T-helper 2 cell treated with Interferon-gamma antibody and Interleukin-4, amounts not matched to agents 100 ng/mL and 5 ng/mL, for 36 hours (primary cell): Measurements from ENCODE around the gene SNX19. TPM values are rescaled to one million over a fixed set of nuclear protein-coding genes. Genes with fewer than 3 reads are reported as not detected.

Experiments used
- intact Hi-C: fragments of 100-400 bp; cut with micrococcal nuclease; formaldehyde crosslinking; loops from one replicate; pipeline ENCODE4 v1.15.1; 2023
- total RNA-seq: library from RNA; stranded (reverse); gene quantifications from 2 replicates; pipeline ENCODE4 v1.2.3, GENCODE V29; 2022

Gene SNX19
- total RNA-seq, 1 donor from 2014 or later = 49.3 TPM

- intact Hi-C loops = no loop called here
Measured at GRCh38 chr11:130848361-130849214, 67.7 kb downstream of the SNX19 start.

- intact Hi-C loops = no loop called here
Measured at GRCh38 chr11:130847517-130847916, 68.8 kb downstream of the SNX19 start.

- intact Hi-C loops = no loop called here
Measured at GRCh38 chr11:130846606-130847005, 69.7 kb downstream of the SNX19 start.

DNA sequence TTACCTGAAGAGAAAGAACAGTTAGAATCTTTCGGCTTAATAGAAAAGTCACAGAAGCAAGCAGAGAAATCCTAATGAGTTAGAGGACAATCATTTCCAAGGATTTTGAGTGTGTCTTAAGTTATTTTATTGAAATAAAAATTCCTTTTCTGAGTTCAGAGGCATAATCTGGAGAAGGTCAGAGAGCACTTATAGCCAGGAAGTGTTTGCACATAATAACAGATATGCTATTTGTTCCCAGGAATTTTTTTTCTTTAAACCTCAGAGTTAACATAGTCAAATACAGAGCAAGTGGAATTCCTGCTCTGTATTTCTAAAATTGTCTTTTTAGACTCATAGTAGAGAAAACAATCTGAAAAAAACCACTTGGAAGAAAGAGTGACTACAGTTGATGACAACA, 74.3 kb downstream of the SNX19 start:
- intact Hi-C loops = no loop called here

DNA sequence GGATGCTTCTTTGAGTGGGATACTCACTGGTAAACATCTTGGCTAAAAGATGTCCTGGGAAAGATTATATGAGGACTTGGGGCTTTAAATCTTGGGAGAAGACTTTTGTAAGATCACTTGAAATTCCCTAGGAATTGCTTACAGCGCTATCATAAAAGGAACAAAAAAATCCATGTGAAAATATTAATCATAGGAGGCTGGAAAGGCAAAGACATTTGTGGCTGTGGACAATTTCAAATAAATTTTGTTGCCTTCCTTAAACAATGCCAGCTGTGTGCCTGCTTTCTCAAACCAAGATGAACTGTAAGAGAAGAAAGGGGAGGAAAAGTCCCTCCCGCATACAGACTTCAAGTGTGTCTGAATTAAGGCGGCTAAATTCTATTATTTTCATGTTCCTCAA, 75.6 kb downstream of the SNX19 start:
- intact Hi-C loops = no loop called here

DNA sequence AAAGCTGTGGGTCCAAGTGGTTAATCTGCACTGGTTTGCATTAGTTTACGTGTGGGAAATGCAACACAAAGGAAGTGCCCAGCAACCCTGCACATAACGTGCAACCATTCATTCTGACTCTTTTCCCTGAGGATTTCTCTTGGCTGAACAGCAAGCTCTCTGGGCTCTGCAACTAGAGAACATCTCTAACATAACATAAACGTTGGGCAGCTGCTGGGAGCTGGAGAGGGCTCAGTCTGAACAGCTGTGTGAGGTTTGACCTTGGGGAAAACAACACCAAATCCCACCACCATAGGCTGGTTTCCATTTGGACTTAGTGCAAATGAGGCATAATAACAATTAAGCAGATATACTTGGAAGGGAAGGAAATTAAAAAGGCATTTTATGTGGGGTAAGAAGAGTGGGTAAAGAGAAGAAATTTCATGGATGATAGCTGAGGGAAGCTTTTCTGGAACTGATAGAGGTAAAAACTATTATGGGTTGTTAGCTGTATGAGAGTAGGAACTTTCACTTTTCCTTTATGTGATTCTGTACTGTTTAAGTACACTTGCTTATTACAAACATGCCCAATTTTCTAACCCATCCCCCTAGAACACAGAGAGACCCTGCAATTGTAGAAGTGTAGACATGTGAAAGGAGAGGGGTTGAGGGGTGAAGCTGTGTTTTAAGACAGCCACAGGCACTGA, 76.2 kb downstream of the SNX19 start:
- intact Hi-C loops = no loop called here

DNA sequence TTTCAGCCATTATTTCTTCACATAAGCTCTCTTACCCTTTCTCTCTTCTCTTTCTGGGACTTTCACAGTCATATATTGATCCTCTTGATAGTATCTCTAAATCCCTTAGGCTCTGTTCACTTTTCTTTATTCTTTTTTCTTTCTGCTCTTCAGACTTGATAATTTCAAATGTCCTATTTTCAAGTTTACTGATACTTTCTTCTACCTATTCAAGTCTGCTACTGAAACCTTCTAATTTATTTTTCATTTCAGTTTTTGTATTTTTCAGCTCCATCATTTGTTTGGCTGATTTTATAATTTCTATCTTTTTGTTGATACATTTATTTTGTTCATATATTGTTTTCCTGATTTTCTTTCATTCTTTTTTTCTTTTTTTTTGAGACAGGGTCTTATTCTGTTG, 79.1 kb downstream of the SNX19 start:
- intact Hi-C loops = no loop called here

- intact Hi-C loops = no loop called here
Measured at GRCh38 chr11:130834886-130835285, 81.4 kb downstream of the SNX19 start.

GRCh38 chr11:130832566-130833425, 83.5 kb downstream of the SNX19 start:
- intact Hi-C loops = no loop called here

- intact Hi-C loops = no loop called here
Measured at GRCh38 chr11:130831976-130832375, 84.3 kb downstream of the SNX19 start.

- intact Hi-C loops = no loop called here
Measured at GRCh38 chr11:130831506-130831905, 84.8 kb downstream of the SNX19 start.

GRCh38 chr11:130830566-130830965, 85.7 kb downstream of the SNX19 start:
- intact Hi-C loops = no loop called here

- intact Hi-C loops = no loop called here
Measured at GRCh38 chr11:130829920-130830511, 86.3 kb downstream of the SNX19 start.

- intact Hi-C loops = no loop called here
Measured at GRCh38 chr11:130828741-130829140, 87.5 kb downstream of the SNX19 start.

- intact Hi-C loops = no loop called here
Measured at GRCh38 chr11:130827451-130828377, 88.6 kb downstream of the SNX19 start.

GRCh38 chr11:130826572-130826971, 89.7 kb downstream of the SNX19 start:
- intact Hi-C loops = no loop called here

- intact Hi-C loops = no loop called here
Measured at GRCh38 chr11:130825983-130826382, 90.3 kb downstream of the SNX19 start.

DNA sequence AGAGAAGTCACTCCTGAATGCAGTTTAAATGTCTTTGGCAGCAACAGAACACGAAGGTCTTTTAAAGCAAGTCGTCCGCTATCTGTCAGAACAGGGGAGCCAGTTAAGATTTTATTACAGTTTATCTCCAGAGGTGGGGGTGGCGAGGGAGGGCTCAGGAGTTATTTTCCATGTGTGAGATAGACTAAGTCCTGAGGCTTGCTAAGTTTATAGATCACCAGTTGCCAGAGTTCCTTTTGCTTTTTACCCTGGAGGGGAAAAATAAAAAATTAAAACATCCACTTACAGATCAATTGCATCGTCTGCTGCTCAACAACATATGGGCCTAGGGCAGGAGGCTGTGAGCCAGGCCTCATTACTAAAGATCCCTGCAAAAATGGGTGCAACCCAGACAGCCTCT, 90.7 kb downstream of the SNX19 start:
- intact Hi-C loops = no loop called here
